H9 (cell line): ENCODE results near the gene PHLPP2. TPM values are rescaled to one million over a fixed set of nuclear protein-coding genes. Genes with fewer than 3 reads are reported as not detected.

ENCODE experiments used
- DNase-seq: peaks from one replicate; pipeline ENCODE4 v3.0.0-alpha.2; 2017
- H2AFZ ChIP-seq: one replicate; pipeline ENCODE4 v1.6.1; 2013; ENCODE audit warnings: mild to moderate bottlenecking, low read length, control low read depth, moderate library complexity
- H2AK5ac ChIP-seq: 2 replicates; pipeline ENCODE4 v1.6.1; 2013; ENCODE audit warnings: low read length, control low read depth, mixed read lengths; ENCODE audit not compliant: insufficient read length
- H2BK120ac ChIP-seq: one replicate; pipeline ENCODE4 v1.6.1; 2013; ENCODE audit warnings: low read depth, mild to moderate bottlenecking, low read length, control low read depth, inconsistent platforms; ENCODE audit not compliant: poor library complexity, severe bottlenecking
- H2BK12ac ChIP-seq: 2 replicates; pipeline ENCODE4 v1.6.1; 2013; ENCODE audit warnings: low read length, control low read depth, mixed read lengths, low read depth; ENCODE audit not compliant: insufficient read length
- H2BK15ac ChIP-seq: 2 replicates; pipeline ENCODE4 v1.6.1; 2013; ENCODE audit warnings: low read depth, low read length, control low read depth
- H2BK20ac ChIP-seq: one replicate; pipeline ENCODE4 v1.6.1; 2013; ENCODE audit warnings: low read depth, mild to moderate bottlenecking, low read length, control low read depth, inconsistent platforms; ENCODE audit not compliant: poor library complexity, severe bottlenecking
- H2BK5ac ChIP-seq: 2 replicates; pipeline ENCODE4 v1.6.1; 2013; ENCODE audit warnings: low read length, control low read depth, mixed read lengths; ENCODE audit not compliant: insufficient read length
- H3K14ac ChIP-seq: 2 replicates; pipeline ENCODE4 v1.6.1; 2013; ENCODE audit warnings: low read length, control low read depth; ENCODE audit not compliant: insufficient read depth
- H3K18ac ChIP-seq: 2 replicates; pipeline ENCODE4 v1.6.1; 2013; ENCODE audit warnings: low read depth, mild to moderate bottlenecking, mixed read lengths, low read length, control low read depth; ENCODE audit not compliant: insufficient read length
- H3K23ac ChIP-seq: 2 replicates; pipeline ENCODE4 v1.6.1; 2013; ENCODE audit warnings: low read length, control low read depth, mixed read lengths, low read depth; ENCODE audit not compliant: insufficient read length
- H3K23me2 ChIP-seq: 2 replicates; pipeline ENCODE4 v1.6.1; 2013; ENCODE audit warnings: low read depth, mild to moderate bottlenecking, mixed read lengths, low read length, control low read depth; ENCODE audit not compliant: insufficient read length, poor library complexity, severe bottlenecking
- H3K27ac ChIP-seq: 2 replicates; pipeline ENCODE4 v1.5.1; 2013; ENCODE audit warnings: low read length, control low read depth, mixed read lengths, low read depth; ENCODE audit not compliant: insufficient read length
- H3K27me3 ChIP-seq: 2 replicates; pipeline ENCODE4 v1.6.1; 2013; ENCODE audit warnings: low read length, control low read depth, inconsistent platforms; ENCODE audit not compliant: insufficient read depth
- H3K4ac ChIP-seq: 2 replicates; pipeline ENCODE4 v1.6.1; 2013; ENCODE audit warnings: low read depth, mild to moderate bottlenecking, control low read depth, inconsistent platforms, low read length, moderate library complexity
- H3K4me1 ChIP-seq: 2 replicates; pipeline ENCODE4 v1.6.1; 2013; ENCODE audit warnings: low read length, control low read depth, inconsistent platforms; ENCODE audit not compliant: insufficient read depth
- H3K4me2 ChIP-seq: 2 replicates; pipeline ENCODE4 v1.6.1; 2013; ENCODE audit warnings: low read length, control low read depth, mixed read lengths; ENCODE audit not compliant: insufficient read length, insufficient read depth
- H3K56ac ChIP-seq: 2 replicates; pipeline ENCODE4 v1.6.1; 2013; ENCODE audit warnings: low read depth, mild to moderate bottlenecking, mixed read lengths, low read length, control low read depth; ENCODE audit not compliant: insufficient read length
- H3K79me1 ChIP-seq: 2 replicates; pipeline ENCODE4 v1.6.1; 2013; ENCODE audit warnings: low read depth, mild to moderate bottlenecking, moderate library complexity, low read length, control low read depth, inconsistent platforms; ENCODE audit not compliant: insufficient read depth, poor library complexity, severe bottlenecking
- H3K79me2 ChIP-seq: 2 replicates; pipeline ENCODE4 v1.6.1; 2013; ENCODE audit warnings: low read length, control low read depth, inconsistent platforms; ENCODE audit not compliant: insufficient read depth
- H3K9ac ChIP-seq: 2 replicates; pipeline ENCODE4 v1.6.1; 2013; ENCODE audit warnings: low read length, control low read depth, mixed read lengths; ENCODE audit not compliant: insufficient read length; ENCODE audit errors: extremely low read depth
- H3K9me3 ChIP-seq: one replicate; pipeline ENCODE4 v1.6.1; 2013; ENCODE audit warnings: low read depth, low read length, inconsistent platforms; ENCODE audit not compliant: control insufficient read depth
- H3T11ph ChIP-seq: one replicate; pipeline ENCODE4 v1.6.1; 2013; ENCODE audit warnings: mild to moderate bottlenecking, low read length, control low read depth, inconsistent platforms
- H4K20me1 ChIP-seq: one replicate; pipeline ENCODE4 v1.6.1; 2013; ENCODE audit not compliant: control insufficient read depth, insufficient read length, insufficient read depth
- H4K5ac ChIP-seq: 2 replicates; pipeline ENCODE4 v1.6.1; 2013; ENCODE audit warnings: low read depth, mild to moderate bottlenecking, mixed read lengths, low read length, control low read depth; ENCODE audit not compliant: insufficient read length
- H4K8ac ChIP-seq: replicated peaks from 2 replicates; pipeline ENCODE4 v1.6.1; 2013; ENCODE audit warnings: low read length, control low read depth, mixed read lengths, low read depth; ENCODE audit not compliant: insufficient read length
- H4K91ac ChIP-seq: 2 replicates; pipeline ENCODE4 v1.6.1; 2013; ENCODE audit warnings: low read depth, mild to moderate bottlenecking, moderate library complexity, mixed read lengths, low read length, control low read depth; ENCODE audit not compliant: insufficient read length
- H3K27ac Mint-ChIP-seq, 3 experiments: 2 replicates in 2 of 3; 3 replicates in 1 of 3; pipeline ENCODE4 v1.8.0; 2020 to 2021; ENCODE audit warnings: mixed read lengths in 3 of 3, mild to moderate bottlenecking in 1 of 3, moderate library complexity in 1 of 3
- H3K27me3 Mint-ChIP-seq: 2 replicates; pipeline ENCODE4 v1.8.0; 2021; ENCODE audit warnings: low read depth, mild to moderate bottlenecking, moderate library complexity, mixed read lengths
- H3K36me3 Mint-ChIP-seq, 3 experiments: 2 replicates in 2 of 3; 3 replicates in 1 of 3; pipeline ENCODE4 v1.8.0; 2020 to 2021; ENCODE audit warnings: low read depth in 3 of 3, mixed read lengths in 3 of 3; ENCODE audit not compliant: insufficient read depth in 1 of 3
- H3K4me1 Mint-ChIP-seq, 2 experiments: 2 replicates each; pipeline ENCODE4 v1.8.0; 2020; ENCODE audit warnings: mixed read lengths in 2 of 2
- H3K4me3 Mint-ChIP-seq, 2 experiments: 2 replicates in 1 of 2; 3 replicates in 1 of 2; pipeline ENCODE4 v1.8.0; 2020 to 2021; ENCODE audit warnings: mild to moderate bottlenecking in 2 of 2, mixed read lengths in 2 of 2, moderate library complexity in 1 of 2
- H3K9me3 Mint-ChIP-seq, 2 experiments: 2 replicates in 1 of 2; 3 replicates in 1 of 2; pipeline ENCODE4 v1.8.0; 2020; ENCODE audit warnings: mild to moderate bottlenecking in 2 of 2, mixed read lengths in 2 of 2, moderate library complexity in 1 of 2
- CTCF ChIP-seq: fragments of 200-600 bp; sonication (generic); conservative IDR thresholded peaks from 3 replicates; pipeline ENCODE4 v1.8.0; 2021; ENCODE audit warnings: antibody characterized with exemption, mild to moderate bottlenecking
- WGBS: extraction: QIAGEN DNeasy Blood & Tissue Kit; methylation state at CpG from one replicate; pipeline ENCODE4 v1.1.7; 2013; ENCODE audit warnings: missing lambda C conversion rate, low lambda C conversion rate, mixed read lengths; ENCODE audit not compliant: insufficient read length; ENCODE audit errors: extremely low coverage; 5-methylcytosine and 5-hydroxymethylcytosine counted together
- total RNA-seq: library from RNA; stranded (reverse); gene quantifications from 2 replicates; pipeline ENCODE4 v1.2.1, GENCODE V29; 2021

The PHLPP2 gene
- total RNA-seq, 1 experiment from 2014 or later: 23.2 TPM

- Histone ChIP-seq H3K14ac (no peak overlapping the region), H3K56ac (no peak overlapping the region), H3K9me3 (no peaks in the 10 kb centered on the region), H3K79me2 (peaks cover 8% of the 10 kb centered on the region; the same call in 1 of the 2 replicates), H2BK120ac (no peak overlapping the region), H4K8ac (no peak overlapping the region), H4K91ac (no peak overlapping the region), H2AFZ (no peak overlapping the region), H3K23me2 (no peaks in the 10 kb centered on the region), H2AK5ac (no peak overlapping the region), H2BK20ac (no peak overlapping the region), H3K4ac (no peak overlapping the region), H3K23ac (no peak overlapping the region), H4K20me1 (no peaks in the 10 kb centered on the region), H3K4me1 (peaks cover 19% of the 10 kb centered on the region), H3K27me3 (no peaks in the 10 kb centered on the region), H2BK12ac (no peak overlapping the region), H2BK5ac (no peak overlapping the region), H3K27ac (peak overlapping the region; percentile 90), H3K4me2 (peak overlapping the region; percentile 19), H2BK15ac (no peak overlapping the region), H4K5ac (no peak overlapping the region), H3K18ac (no peak overlapping the region), H3T11ph (no peak overlapping the region), H3K79me1 (peaks cover 8% of the 10 kb centered on the region), H3K9ac (no peak overlapping the region)
- H3K4me3 Mint-ChIP-seq: peak overlapping the region in 1 of 2 experiments; percentile 54; a peak in 1 of 5 replicates
- peaks cover 57 to 62% of the 10 kb centered on the region in 2 experiments for H3K4me1 Mint-ChIP-seq
- no peak for TF ChIP-seq CTCF
- DNase-seq: peak; percentile 41
- H3K9me3 Mint-ChIP-seq: no peaks in the 10 kb centered on the region
- H3K27ac Mint-ChIP-seq: peak overlapping the region; percentile 97 to 98 (median 97)
- H3K27me3 Mint-ChIP-seq: no peaks in the 10 kb centered on the region
- WGBS: no CpG with 5 or more reads among the region's 7 CpGs
- H3K36me3 Mint-ChIP-seq: peaks cover 0 to 19% (median 0%) of the 10 kb centered on the region in 3 experiments; a peak in 3 of 7 replicates
Observed at GRCh38 chr16:71707199-71707598, 17.3 kb downstream of the PHLPP2 start.
